HCT116 (cell line): Measurements from ENCODE around the gene HEMGN. TPM values are rescaled to one million over a fixed set of nuclear protein-coding genes. Genes with fewer than 3 reads are reported as not detected.

ENCODE experiments used
- ATAC-seq: fragments of 200-7000 bp; cut with Tn5 transposase; 2 replicates; pipeline ENCODE4 v1.9.1; 2020; ENCODE audit warnings: mild to moderate bottlenecking, moderate library complexity
- BruUV-seq: library from RNA; stranded (reverse); fragments of 400-500 nt; replicated peaks from 2 replicates; lab custom pipeline; 2021; lab: Mats Ljungman, UMichigan
- CTCF ChIA-PET: fragments of 300-600 bp; sonication (Branson Sonifier 250); formaldehyde crosslinking; loops from one replicate; lab custom pipeline; 2021; ENCODE audit warnings: antibody characterized with exemption; lab: Charles Lee
- POLR2A ChIA-PET: fragments of 300-600, 350-600 bp; sonication (Branson Sonifier 250); formaldehyde crosslinking; loops from one replicate; lab custom pipeline; 2021; ENCODE audit warnings: antibody characterized with exemption; lab: Charles Lee
- RAD21 ChIA-PET, 2 experiments: fragments of 300-600 bp; sonication (Branson Sonifier 250); formaldehyde crosslinking; loops; one replicate each; lab custom pipeline; 2023; ENCODE audit warnings: low total read pairs in 2 of 2; ENCODE audit not compliant: uncharacterized antibody in 2 of 2, unreplicated experiment in 2 of 2, low non-redundant PET in 1 of 2; lab: Charles Lee
- DNase-seq: peaks from one replicate; pipeline ENCODE4 v3.0.0-alpha.2; 2010; ENCODE audit warnings: low read depth, low spot score
- H2AFZ ChIP-seq: fragments of 200-600 bp; shearing (Covaris generic), sonication (generic); 2 replicates; pipeline ENCODE4 v1.6.1; 2017; ENCODE audit warnings: low read depth, mixed run types, mixed read lengths, antibody characterized with exemption, low read length; ENCODE audit not compliant: poor library complexity, severe bottlenecking
- H3K27ac ChIP-seq: 2 replicates; pipeline ENCODE4 v1.5.1; 2012; ENCODE audit warnings: low read depth, low read length
- H3K27me3 ChIP-seq: fragments of 200-600 bp; sonication (generic); 2 replicates; pipeline ENCODE4 v1.6.1; 2016; ENCODE audit warnings: mixed run types, low read length, mixed read lengths; ENCODE audit not compliant: insufficient read depth
- H3K36me3 ChIP-seq, 2 experiments: fragments of 200-500 bp in 1 of 2; fragments of 200-600 bp in 1 of 2; sonication (Bioruptor generic) in 1 of 2; sonication (generic) in 1 of 2; 2 replicates each; pipeline versions ENCODE4 v1.5.1 to v1.6.1; 2014 to 2016; ENCODE audit warnings: low read length in 2 of 2, inconsistent platforms in 1 of 2, mixed read lengths in 1 of 2, mixed run types in 1 of 2; ENCODE audit not compliant: insufficient read depth in 2 of 2, control insufficient read depth in 1 of 2
- H3K4me1 ChIP-seq, 2 experiments: fragments of 200-600 bp in 1 of 2; sonication (generic) in 1 of 2; 2 replicates each; pipeline versions ENCODE4 v1.5.1 to v1.6.1; 2012 to 2017; ENCODE audit warnings: low read length in 2 of 2, inconsistent platforms in 1 of 2, mild to moderate bottlenecking in 1 of 2, mixed read lengths in 1 of 2, mixed run types in 1 of 2, moderate library complexity in 1 of 2; ENCODE audit not compliant: insufficient read depth in 2 of 2, control insufficient read depth in 1 of 2
- H3K4me2 ChIP-seq: fragments of 200-600 bp; sonication (generic); 2 replicates; pipeline ENCODE4 v1.6.1; 2017; ENCODE audit warnings: mixed run types, low read length, mixed read lengths
- H3K4me3 ChIP-seq, 2 experiments: fragments of 200-600 bp in 1 of 2; sonication (generic) in 1 of 2; replicated peaks in 1 of 2; 2 replicates each; pipeline ENCODE4 v1.5.1; 2011 to 2016; ENCODE audit warnings: low read length in 2 of 2, control low read depth in 1 of 2, low read depth in 1 of 2, mild to moderate bottlenecking in 1 of 2, mixed read lengths in 1 of 2, mixed run types in 1 of 2
- H3K79me2 ChIP-seq: fragments of 200-600 bp; sonication (generic); 2 replicates; pipeline ENCODE4 v1.6.1; 2017; ENCODE audit warnings: mild to moderate bottlenecking, mixed run types, low read length, moderate library complexity, mixed read lengths; ENCODE audit not compliant: insufficient read depth
- H3K9ac ChIP-seq: fragments of 200-600 bp; sonication (generic); 2 replicates; pipeline ENCODE4 v1.6.1; 2016; ENCODE audit warnings: low read length, mixed read lengths
- H3K9me2 ChIP-seq: fragments of 200-600 bp; sonication (generic), shearing (Covaris generic); 2 replicates; pipeline ENCODE4 v1.6.1; 2017; ENCODE audit warnings: mixed run types, mild to moderate bottlenecking, moderate library complexity; ENCODE audit not compliant: insufficient read depth
- H3K9me3 ChIP-seq, 2 experiments: fragments of 200-500 bp in 1 of 2; fragments of 200-600 bp in 1 of 2; sonication (Bioruptor generic) in 1 of 2; sonication (generic) in 1 of 2; 2 replicates each; pipeline ENCODE4 v1.6.1; 2014 to 2017; ENCODE audit warnings: low read length in 2 of 2, mixed read lengths in 2 of 2, inconsistent platforms in 1 of 2, low read depth in 1 of 2, mild to moderate bottlenecking in 1 of 2, mixed run types in 1 of 2, moderate library complexity in 1 of 2; ENCODE audit not compliant: control insufficient read depth in 1 of 2, insufficient read depth in 1 of 2
- H4K20me1 ChIP-seq: fragments of 200-600 bp; sonication (generic), shearing (Covaris generic); 2 replicates; pipeline ENCODE4 v1.6.1; 2017; ENCODE audit warnings: mixed run types, mild to moderate bottlenecking, moderate library complexity; ENCODE audit not compliant: insufficient read depth
- CBX3 ChIP-seq: IDR thresholded peaks from 2 replicates; pipeline ENCODE4 v1.6.1; 2012; ENCODE audit warnings: low read depth
- CEBPB ChIP-seq: IDR thresholded peaks from 2 replicates; pipeline ENCODE4 v1.6.1; 2012; ENCODE audit warnings: low read depth
- EGR1 ChIP-seq: IDR thresholded peaks from 2 replicates; pipeline ENCODE4 v1.6.1; 2012; ENCODE audit warnings: low read depth
- ELF1 ChIP-seq: IDR thresholded peaks from 2 replicates; pipeline ENCODE4 v1.6.1; 2012; ENCODE audit warnings: low read depth, borderline replicate concordance
- EZH2 ChIP-seq: fragments of 200-600 bp; sonication (generic); IDR thresholded peaks from 2 replicates; pipeline ENCODE4 v1.6.1; 2017; ENCODE audit warnings: antibody characterized with exemption, mixed run types
- EZH2phosphoT487 ChIP-seq: fragments of 200-600 bp; IDR thresholded peaks from 2 replicates; pipeline ENCODE4 v1.6.1; 2018; ENCODE audit warnings: antibody characterized with exemption, borderline replicate concordance
- FOSL1 ChIP-seq: IDR thresholded peaks from 2 replicates; pipeline ENCODE4 v1.6.1; 2012; ENCODE audit warnings: low read depth
- JUND ChIP-seq: IDR thresholded peaks from 2 replicates; pipeline ENCODE4 v1.6.1; 2012
- POLR2A ChIP-seq: IDR thresholded peaks from 2 replicates; pipeline ENCODE4 v1.7.0; 2011; ENCODE audit warnings: borderline replicate concordance; ENCODE audit not compliant: insufficient read depth, insufficient read length; ENCODE audit errors: extremely low read depth
- RAD21 ChIP-seq: IDR thresholded peaks from 2 replicates; pipeline ENCODE4 v1.6.1; 2012; ENCODE audit warnings: low read depth, mild to moderate bottlenecking
- SIN3A ChIP-seq: IDR thresholded peaks from 2 replicates; pipeline ENCODE4 v1.6.1; 2012; ENCODE audit warnings: low read depth
- SP1 ChIP-seq: IDR thresholded peaks from 2 replicates; pipeline ENCODE4 v1.6.1; 2012; ENCODE audit warnings: low read depth
- SRF ChIP-seq: IDR thresholded peaks from 2 replicates; pipeline ENCODE4 v1.6.1; 2012; ENCODE audit warnings: low read depth
- TCF7L2 ChIP-seq: IDR thresholded peaks from 2 replicates; pipeline ENCODE4 v1.7.0; 2011; ENCODE audit warnings: borderline replicate concordance, inconsistent platforms; ENCODE audit not compliant: insufficient read depth, insufficient read length; ENCODE audit errors: extremely low read depth
- ZFX ChIP-seq: fragments of 450-650 bp; IDR thresholded peaks from 2 replicates; pipeline ENCODE4 v1.6.1; 2017
- ZNF274 ChIP-seq: fragments of 200-500 bp; sonication (Bioruptor generic); IDR thresholded peaks from 2 replicates; pipeline ENCODE4 v1.6.1; 2014; ENCODE audit warnings: mild to moderate bottlenecking, low read depth, low read length, inconsistent platforms
- intact Hi-C: fragments of 100-400 bp; cut with micrococcal nuclease; formaldehyde crosslinking; loops from 2 replicates; pipeline ENCODE4 v1.10.0; 2022
- total RNA-seq: library from RNA; stranded (reverse); gene quantifications from one replicate; pipeline ENCODE4 v1.2.1, GENCODE V29; 2021; ENCODE audit not compliant: unreplicated experiment
- TF ChIP-seq, protein P1 (sequence below): IDR thresholded peaks from 2 replicates; pipeline ENCODE4 v1.6.1; 2012
- TF ChIP-seq, protein P2 (sequence below), 3 experiments: fragments of 200-600 bp in 1 of 3; sonication (generic) in 1 of 3; IDR thresholded peaks in 2 of 3; conservative IDR thresholded peaks in 1 of 3; 2 replicates each; pipeline ENCODE4 v1.5.1; 2012 to 2017; ENCODE audit warnings: low read depth in 2 of 3, low read length in 2 of 3, antibody characterized with exemption in 1 of 3, borderline replicate concordance in 1 of 3, control low read depth in 1 of 3, mild to moderate bottlenecking in 1 of 3, mixed read lengths in 1 of 3, mixed run types in 1 of 3, moderate library complexity in 1 of 3; ENCODE audit not compliant: insufficient read depth in 1 of 3

Gene HEMGN
- total RNA-seq, 1 experiment from 2014 or later = not detected

DNA sequence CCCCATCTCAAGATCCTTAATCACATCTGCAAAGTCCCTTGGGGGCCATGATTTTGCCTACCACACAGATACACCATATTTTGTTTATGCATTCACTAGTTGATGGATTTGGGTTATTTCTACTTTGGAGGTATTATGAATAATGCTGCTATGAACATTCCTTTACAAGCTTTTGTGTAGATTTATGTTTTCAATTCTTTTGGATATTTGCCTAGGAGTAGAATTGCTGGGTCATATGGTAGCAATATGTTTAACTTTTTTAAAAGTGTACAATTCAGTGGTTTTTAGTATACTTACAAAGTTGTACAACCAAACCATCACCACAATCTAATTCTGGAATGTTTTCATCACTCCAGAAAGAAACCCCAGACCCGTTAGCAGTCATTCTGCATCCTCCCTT, 37.4 kb upstream of the HEMGN start:
- Histone ChIP-seq H3K79me2 (no peaks in the 10 kb centered on the region), H3K27ac (no peak overlapping the region), H3K4me1 (no peaks in the 10 kb centered on the region), H3K9me2 (no peaks in the 10 kb centered on the region), H3K9ac (no peak overlapping the region), H3K27me3 (no peaks in the 10 kb centered on the region), H3K9me3 (no peaks in the 10 kb centered on the region), H3K4me2 (no peak overlapping the region), H3K36me3 (no peaks in the 10 kb centered on the region), H4K20me1 (no peaks in the 10 kb centered on the region), H3K4me3 (no peak overlapping the region), H2AFZ (no peak overlapping the region)
- DNase-seq = no peak
- no peak for TF ChIP-seq CBX3
- no peak for TF ChIP-seq SIN3A
- no peak for TF ChIP-seq ZNF274
- TF ChIP-seq RAD21 = no peak
- no peak for TF ChIP-seq FOSL1
- ChIA-PET RAD21 (no interaction called here), CTCF (no interaction called here), POLR2A (no interaction called here)
- no TSS peak for BruUV-seq
- ATAC-seq = no peak
- intact Hi-C loops = no loop called here

DNA sequence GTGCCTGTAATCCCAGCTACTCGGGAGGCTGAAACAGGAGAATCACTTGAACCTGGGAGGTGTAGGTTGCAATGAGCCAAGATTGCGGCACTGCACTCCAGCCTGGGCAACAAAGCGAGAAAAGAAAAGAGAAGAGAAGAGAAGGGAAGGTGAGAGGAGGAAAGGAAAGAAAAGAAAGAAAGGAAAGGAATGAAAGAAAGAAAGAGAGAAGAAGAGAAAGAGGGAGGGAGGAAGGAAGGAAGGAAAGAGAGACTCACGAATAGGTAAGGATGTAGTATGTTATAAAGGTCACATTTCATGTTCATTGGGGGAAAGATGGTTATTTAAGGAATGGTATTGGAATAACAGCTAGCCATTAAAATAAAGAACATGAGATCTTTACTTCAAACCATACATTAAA, 34.8 kb upstream of the HEMGN start:
- Histone ChIP-seq H3K4me3 (no peak overlapping the region), H4K20me1 (no peaks in the 10 kb centered on the region), H3K36me3 (no peaks in the 10 kb centered on the region), H2AFZ (no peak overlapping the region), H3K9me2 (no peaks in the 10 kb centered on the region), H3K27ac (no peak overlapping the region), H3K27me3 (no peaks in the 10 kb centered on the region), H3K4me2 (no peak overlapping the region), H3K9me3 (no peaks in the 10 kb centered on the region), H3K4me1 (no peaks in the 10 kb centered on the region), H3K9ac (no peak overlapping the region), H3K79me2 (no peaks in the 10 kb centered on the region)
- TF ChIP-seq, protein P1, sequence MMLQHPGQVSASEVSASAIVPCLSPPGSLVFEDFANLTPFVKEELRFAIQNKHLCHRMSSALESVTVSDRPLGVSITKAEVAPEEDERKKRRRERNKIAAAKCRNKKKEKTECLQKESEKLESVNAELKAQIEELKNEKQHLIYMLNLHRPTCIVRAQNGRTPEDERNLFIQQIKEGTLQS = no peak
- no peak for TF ChIP-seq EZH2phosphoT487
- no peak for TF ChIP-seq ZNF274
- TF ChIP-seq FOSL1 = no peak
- TF ChIP-seq EGR1 = no peak
- TF ChIP-seq ZFX = no peak
- no peak for TF ChIP-seq POLR2A
- TF ChIP-seq EZH2 = no peak
- no peak for TF ChIP-seq SRF
- no peak for TF ChIP-seq JUND
- TF ChIP-seq SP1 = no peak
- no peak for TF ChIP-seq ELF1
- TF ChIP-seq, protein P2, sequence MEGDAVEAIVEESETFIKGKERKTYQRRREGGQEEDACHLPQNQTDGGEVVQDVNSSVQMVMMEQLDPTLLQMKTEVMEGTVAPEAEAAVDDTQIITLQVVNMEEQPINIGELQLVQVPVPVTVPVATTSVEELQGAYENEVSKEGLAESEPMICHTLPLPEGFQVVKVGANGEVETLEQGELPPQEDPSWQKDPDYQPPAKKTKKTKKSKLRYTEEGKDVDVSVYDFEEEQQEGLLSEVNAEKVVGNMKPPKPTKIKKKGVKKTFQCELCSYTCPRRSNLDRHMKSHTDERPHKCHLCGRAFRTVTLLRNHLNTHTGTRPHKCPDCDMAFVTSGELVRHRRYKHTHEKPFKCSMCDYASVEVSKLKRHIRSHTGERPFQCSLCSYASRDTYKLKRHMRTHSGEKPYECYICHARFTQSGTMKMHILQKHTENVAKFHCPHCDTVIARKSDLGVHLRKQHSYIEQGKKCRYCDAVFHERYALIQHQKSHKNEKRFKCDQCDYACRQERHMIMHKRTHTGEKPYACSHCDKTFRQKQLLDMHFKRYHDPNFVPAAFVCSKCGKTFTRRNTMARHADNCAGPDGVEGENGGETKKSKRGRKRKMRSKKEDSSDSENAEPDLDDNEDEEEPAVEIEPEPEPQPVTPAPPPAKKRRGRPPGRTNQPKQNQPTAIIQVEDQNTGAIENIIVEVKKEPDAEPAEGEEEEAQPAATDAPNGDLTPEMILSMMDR (IDR thresholded peaks at IDR 0.05 in 2 of 3, conservative IDR thresholded peaks at IDR 0.05 in 1 of 3; ENCODE audit: borderline replicate concordance in 1 of 3, insufficient read depth in 1 of 3, low read depth in 2 of 3, low read length in 2 of 3) = no peak
- TF ChIP-seq CEBPB = no peak
- no peak for TF ChIP-seq TCF7L2
- intact Hi-C loops = no loop called here
- RAD21 ChIA-PET = no interaction called here
- DNase-seq (no peak), ATAC-seq (no peak)
- CTCF ChIA-PET = interaction anchor here (1.4 kb wide), 1 partner anchor 19 kb away, joined by 3 read pairs; no protein-coding TSS in a partner anchor
- BruUV-seq = no TSS peak
- POLR2A ChIA-PET = no interaction called here
